HepG2 (cell line): ENCODE results near the gene CDYL. TPM values are rescaled to one million over a fixed set of nuclear protein-coding genes. Genes with fewer than 3 reads are reported as not detected.

Experiments
- CCAR2 ChIP-seq: fragments of 200-400 bp; formaldehyde crosslinking; optimal IDR thresholded peaks from 2 replicates; pipeline ENCODE3; 2018; ENCODE audit warnings: low read depth, mild to moderate bottlenecking, low read length, moderate library complexity
- DR1 ChIP-seq: sonication (generic); formaldehyde crosslinking; IDR thresholded peaks from 2 replicates; pipeline ENCODE4 v1.8.0; 2021; ENCODE audit warnings: mild to moderate bottlenecking, missing genetic modification reagents, inconsistent platforms
- HNRNPL ChIP-seq: fragments of 200-400 bp; formaldehyde crosslinking; IDR thresholded peaks from 2 replicates; pipeline ENCODE4 v1.6.1; 2017; ENCODE audit warnings: mild to moderate bottlenecking, low read depth, low read length
- IRF1 ChIP-seq: sonication (generic); formaldehyde crosslinking; IDR thresholded peaks from 2 replicates; pipeline ENCODE4 v1.4.0; 2020; ENCODE audit warnings: low read depth, mild to moderate bottlenecking, missing genetic modification reagents
- KLF15 ChIP-seq: sonication (generic); formaldehyde crosslinking; IDR thresholded peaks from 2 replicates; pipeline ENCODE4 v1.8.1; 2023; ENCODE audit warnings: borderline replicate concordance, mild to moderate bottlenecking, inconsistent platforms, missing genetic modification reagents, mixed read lengths
- KLF9 ChIP-seq: IDR thresholded peaks from 2 replicates; pipeline ENCODE4 v1.6.1; 2016; ENCODE audit warnings: low read depth
- RCOR2 ChIP-seq: IDR thresholded peaks from 2 replicates; pipeline ENCODE4 v1.6.1; 2016; ENCODE audit warnings: missing biosample characterization, missing genetic modification reagents
- SIX1 ChIP-seq: sonication (generic); formaldehyde crosslinking; IDR thresholded peaks from 2 replicates; pipeline ENCODE4 v1.4.0; 2020; ENCODE audit warnings: missing genetic modification reagents, borderline replicate concordance
- ZBTB44 ChIP-seq: sonication (generic); formaldehyde crosslinking; IDR thresholded peaks from 2 replicates; pipeline ENCODE4 v1.4.0; 2020; ENCODE audit warnings: missing genetic modification reagents
- polyA plus RNA-seq, 8 experiments: library from polyadenylated mRNA; depleted of rRNA in 3 of 8; stranded (reverse) in 7 of 8; unstranded in 1 of 8; fragments of >200 nt; fragmentation: Illumina TruSeq in 4 of 8; extraction: Trizol in 4 of 8; gene quantifications; 2 replicates each; pipeline versions ENCODE4 v1.2.1 to v1.2.3, GENCODE V29; 2011 to 2016; ENCODE audit warnings: low read depth in 4 of 8, missing spikeins in 1 of 8, mixed read lengths in 1 of 8; ENCODE audit not compliant: insufficient read depth in 1 of 8
- total RNA-seq, 5 experiments: library from RNA; depleted of rRNA; stranded (reverse); fragments of >200 nt; fragmentation: Illumina TruSeq; extraction: Trizol; gene quantifications; 2 replicates each; pipeline ENCODE4 v1.2.3, GENCODE V29; 2016; ENCODE audit warnings: low read depth in 1 of 5
- TF ChIP-seq, protein P1 (sequence below): sonication (generic); formaldehyde crosslinking; IDR thresholded peaks from 2 replicates; pipeline ENCODE4 v1.4.0; 2020; ENCODE audit warnings: mild to moderate bottlenecking, missing genetic modification reagents, borderline replicate concordance
- TF ChIP-seq, protein P2 (sequence below): sonication (generic); formaldehyde crosslinking; conservative IDR thresholded peaks from 2 replicates; pipeline ENCODE4 v1.8.0; 2022; ENCODE audit warnings: missing genetic modification reagents
- TF ChIP-seq, protein P3 (sequence below): sonication (generic); formaldehyde crosslinking; IDR thresholded peaks from 2 replicates; pipeline ENCODE4 v1.5.1; 2020; ENCODE audit warnings: mild to moderate bottlenecking, missing genetic modification reagents, moderate library complexity

Gene CDYL
- total and polyA plus RNA-seq, 2 of the 13 experiments (the other 11 are each of a cell fraction or from before 2014, with no cell fraction given), result 22.8 to 105 TPM

DNA sequence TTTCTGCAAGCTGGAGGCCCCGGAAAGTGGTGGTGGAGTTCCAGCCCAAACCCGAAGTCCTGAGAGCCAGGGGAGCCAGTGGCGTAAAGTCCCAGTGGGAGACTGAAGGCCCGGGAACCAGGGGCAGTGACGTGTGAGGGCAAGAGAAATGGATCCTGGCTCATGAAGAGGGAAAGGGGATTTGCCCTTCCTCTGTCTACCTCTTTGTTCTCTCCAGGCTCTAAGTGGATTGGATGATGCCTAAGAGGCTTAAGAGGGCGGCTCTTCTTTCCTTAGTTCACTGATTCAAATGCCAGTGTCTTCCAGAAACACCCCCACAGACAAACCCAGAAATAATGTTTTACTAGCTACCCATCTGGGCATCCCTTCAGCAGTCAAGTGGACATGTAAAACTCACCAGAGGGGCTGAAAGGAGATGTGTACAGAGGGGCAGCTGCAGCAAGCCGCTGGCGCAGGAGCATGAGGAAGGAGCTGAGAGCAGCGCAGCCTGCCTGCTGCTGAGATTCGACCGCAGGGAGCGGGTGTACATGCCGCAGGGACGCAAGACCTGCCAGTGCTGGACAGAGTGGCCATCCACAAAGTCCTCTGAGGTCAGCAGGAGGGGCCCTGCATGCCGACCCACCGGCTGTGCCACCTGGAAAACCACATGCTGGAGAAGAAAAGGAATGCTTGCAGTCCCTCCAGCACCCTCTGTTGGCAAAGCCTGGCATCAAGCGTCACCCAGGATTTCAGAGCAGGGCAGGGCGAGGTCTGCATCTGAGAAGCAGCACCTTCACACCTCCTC lies 29.5 kb downstream of the CDYL start (continued):
- TF ChIP-seq, protein P1, sequence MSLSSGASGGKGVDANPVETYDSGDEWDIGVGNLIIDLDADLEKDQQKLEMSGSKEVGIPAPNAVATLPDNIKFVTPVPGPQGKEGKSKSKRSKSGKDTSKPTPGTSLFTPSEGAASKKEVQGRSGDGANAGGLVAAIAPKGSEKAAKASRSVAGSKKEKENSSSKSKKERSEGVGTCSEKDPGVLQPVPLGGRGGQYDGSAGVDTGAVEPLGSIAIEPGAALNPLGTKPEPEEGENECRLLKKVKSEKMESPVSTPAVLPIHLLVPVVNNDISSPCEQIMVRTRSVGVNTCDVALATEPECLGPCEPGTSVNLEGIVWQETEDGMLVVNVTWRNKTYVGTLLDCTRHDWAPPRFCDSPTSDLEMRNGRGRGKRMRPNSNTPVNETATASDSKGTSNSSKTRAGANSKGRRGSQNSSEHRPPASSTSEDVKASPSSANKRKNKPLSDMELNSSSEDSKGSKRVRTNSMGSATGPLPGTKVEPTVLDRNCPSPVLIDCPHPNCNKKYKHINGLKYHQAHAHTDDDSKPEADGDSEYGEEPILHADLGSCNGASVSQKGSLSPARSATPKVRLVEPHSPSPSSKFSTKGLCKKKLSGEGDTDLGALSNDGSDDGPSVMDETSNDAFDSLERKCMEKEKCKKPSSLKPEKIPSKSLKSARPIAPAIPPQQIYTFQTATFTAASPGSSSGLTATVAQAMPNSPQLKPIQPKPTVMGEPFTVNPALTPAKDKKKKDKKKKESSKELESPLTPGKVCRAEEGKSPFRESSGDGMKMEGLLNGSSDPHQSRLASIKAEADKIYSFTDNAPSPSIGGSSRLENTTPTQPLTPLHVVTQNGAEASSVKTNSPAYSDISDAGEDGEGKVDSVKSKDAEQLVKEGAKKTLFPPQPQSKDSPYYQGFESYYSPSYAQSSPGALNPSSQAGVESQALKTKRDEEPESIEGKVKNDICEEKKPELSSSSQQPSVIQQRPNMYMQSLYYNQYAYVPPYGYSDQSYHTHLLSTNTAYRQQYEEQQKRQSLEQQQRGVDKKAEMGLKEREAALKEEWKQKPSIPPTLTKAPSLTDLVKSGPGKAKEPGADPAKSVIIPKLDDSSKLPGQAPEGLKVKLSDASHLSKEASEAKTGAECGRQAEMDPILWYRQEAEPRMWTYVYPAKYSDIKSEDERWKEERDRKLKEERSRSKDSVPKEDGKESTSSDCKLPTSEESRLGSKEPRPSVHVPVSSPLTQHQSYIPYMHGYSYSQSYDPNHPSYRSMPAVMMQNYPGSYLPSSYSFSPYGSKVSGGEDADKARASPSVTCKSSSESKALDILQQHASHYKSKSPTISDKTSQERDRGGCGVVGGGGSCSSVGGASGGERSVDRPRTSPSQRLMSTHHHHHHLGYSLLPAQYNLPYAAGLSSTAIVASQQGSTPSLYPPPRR (CRISPR knock-in tag), result no peak
- TF ChIP-seq ZBTB44 (CRISPR knock-in tag), result no peak
- no peak for TF ChIP-seq RCOR2 (CRISPR knock-in tag)
- no peak for TF ChIP-seq SIX1 (CRISPR knock-in tag)
- TF ChIP-seq CCAR2, result no peak
- no peak for TF ChIP-seq DR1 (CRISPR knock-in tag)
- no peak for TF ChIP-seq IRF1 (CRISPR knock-in tag)
- TF ChIP-seq, protein P2, sequence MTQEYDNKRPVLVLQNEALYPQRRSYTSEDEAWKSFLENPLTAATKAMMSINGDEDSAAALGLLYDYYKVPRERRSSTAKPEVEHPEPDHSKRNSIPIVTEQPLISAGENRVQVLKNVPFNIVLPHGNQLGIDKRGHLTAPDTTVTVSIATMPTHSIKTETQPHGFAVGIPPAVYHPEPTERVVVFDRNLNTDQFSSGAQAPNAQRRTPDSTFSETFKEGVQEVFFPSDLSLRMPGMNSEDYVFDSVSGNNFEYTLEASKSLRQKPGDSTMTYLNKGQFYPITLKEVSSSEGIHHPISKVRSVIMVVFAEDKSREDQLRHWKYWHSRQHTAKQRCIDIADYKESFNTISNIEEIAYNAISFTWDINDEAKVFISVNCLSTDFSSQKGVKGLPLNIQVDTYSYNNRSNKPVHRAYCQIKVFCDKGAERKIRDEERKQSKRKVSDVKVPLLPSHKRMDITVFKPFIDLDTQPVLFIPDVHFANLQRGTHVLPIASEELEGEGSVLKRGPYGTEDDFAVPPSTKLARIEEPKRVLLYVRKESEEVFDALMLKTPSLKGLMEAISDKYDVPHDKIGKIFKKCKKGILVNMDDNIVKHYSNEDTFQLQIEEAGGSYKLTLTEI (CRISPR knock-in tag), result no peak
- no peak for TF ChIP-seq KLF9 (CRISPR knock-in tag)
- TF ChIP-seq HNRNPL, result peak; percentile 82
- TF ChIP-seq KLF15 (CRISPR knock-in tag), result no peak
- TF ChIP-seq, protein P3, sequence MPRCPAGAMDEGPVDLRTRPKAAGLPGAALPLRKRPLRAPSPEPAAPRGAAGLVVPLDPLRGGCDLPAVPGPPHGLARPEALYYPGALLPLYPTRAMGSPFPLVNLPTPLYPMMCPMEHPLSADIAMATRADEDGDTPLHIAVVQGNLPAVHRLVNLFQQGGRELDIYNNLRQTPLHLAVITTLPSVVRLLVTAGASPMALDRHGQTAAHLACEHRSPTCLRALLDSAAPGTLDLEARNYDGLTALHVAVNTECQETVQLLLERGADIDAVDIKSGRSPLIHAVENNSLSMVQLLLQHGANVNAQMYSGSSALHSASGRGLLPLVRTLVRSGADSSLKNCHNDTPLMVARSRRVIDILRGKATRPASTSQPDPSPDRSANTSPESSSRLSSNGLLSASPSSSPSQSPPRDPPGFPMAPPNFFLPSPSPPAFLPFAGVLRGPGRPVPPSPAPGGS (CRISPR knock-in tag), result no peak
